Measurements from ENCODE around the gene IL11.
"Not testable (repeated sequence)": the region's sequence is repeated elsewhere in the genome, so short reads cannot be mapped to it uniquely, and the experiment has no call there.

IL11 gene

DNA sequence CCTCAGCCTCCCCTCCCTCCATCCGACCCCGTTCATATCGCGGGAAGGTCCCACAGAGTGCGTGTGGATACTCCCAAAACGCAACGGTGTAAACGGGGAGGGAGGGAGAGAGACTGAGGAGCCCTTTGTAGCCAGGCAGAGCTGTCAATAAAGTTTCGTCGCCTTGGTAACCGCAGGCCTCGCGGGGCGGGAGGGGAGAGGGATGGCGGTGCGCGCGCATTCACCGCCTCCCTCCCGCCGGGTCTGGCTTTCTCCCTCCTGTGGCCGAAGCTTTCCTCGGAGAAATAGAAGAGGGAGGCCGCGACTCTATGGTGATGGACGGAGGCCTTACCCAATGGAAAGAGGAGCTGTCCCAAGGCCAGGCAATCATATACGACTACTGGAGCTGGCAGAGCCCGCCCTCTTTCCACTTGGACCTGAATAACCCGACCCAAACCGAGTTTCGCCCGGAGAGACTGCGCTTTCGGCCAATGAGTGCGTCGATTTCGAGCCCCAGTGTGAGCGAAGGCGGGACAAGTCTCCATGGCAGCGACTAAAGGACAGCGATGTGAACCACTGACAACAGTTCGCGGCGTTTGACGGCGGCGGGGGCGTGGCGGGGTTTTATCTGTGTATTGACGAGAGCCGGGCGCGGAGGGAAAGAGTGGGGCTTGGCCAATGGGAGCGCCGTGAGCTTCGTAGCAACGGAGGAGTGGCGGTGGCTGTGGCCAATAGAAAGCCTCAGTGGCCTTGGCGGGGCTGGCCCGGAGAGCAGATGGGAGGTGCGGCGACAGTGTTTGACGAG, 31.0 kb downstream of the IL11 start, which contains the start of gene KMT5C:
KMT5C (plus strand) TSS at position 772 of the 784 bp plus-strand sequence. CDS start 2,061 bp downstream, outside the sequence.
- DNase-seq: peak; percentile 96 to 100 (median 100)

DNA sequence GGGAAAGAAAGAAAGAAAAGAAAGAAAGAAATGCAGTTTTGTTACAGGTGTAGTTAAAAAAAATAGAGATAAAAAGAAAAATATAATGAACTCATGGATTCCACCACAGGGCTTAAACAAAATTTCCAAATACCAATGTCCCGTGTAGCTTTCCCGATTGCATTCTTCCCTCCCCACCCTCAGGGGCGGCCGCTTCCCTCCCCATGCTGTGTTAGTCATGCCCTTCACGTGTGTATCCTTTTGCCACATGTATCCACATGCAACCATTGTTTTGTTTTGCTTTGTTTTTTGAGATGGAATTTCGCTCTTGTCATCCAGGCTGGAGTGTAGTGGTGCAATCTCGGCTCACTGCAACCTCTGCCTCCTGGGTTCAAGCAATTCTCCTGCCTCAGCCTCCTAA, 34.2 kb downstream of the IL11 start:
- no peak for DNase-seq

DNA sequence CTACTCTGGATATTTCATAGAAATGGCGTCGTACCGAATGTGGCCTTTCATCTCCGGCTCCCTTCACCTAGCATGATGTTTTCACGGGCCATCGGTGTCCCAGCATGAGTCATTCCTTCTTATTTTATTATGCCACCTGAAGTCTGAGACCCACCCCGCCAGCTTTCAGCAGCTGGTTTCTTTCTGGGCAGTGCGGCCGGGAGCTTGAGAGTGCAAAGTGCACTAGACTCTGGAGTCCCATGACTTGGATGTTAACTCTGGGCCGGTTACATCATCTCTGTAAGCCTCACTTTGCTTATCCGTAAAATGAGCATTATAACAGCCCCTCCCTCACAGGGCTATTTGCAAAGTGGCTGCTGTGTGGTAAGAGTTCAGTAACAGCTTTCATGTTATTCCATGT, 36.4 kb downstream of the IL11 start:
- no peak for DNase-seq

DNA sequence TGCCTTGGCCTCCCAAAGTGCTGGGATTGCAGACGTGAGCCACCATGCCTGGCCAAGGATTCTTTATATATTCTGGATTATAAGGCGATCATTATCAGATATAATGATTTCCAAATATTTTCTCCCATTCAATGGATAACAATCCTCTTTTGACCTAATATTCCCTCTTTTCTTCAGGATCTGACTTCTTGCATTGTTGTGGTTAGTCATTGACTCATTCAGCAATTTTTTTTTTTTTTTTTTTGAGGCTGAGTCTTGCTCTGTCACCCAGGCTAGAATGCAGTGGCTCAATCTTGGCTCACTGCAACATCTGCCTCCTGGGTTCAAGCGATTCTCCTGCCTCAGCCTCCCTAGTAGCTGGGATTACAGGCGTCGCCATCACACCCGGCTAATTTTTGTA, 40.5 kb downstream of the IL11 start:
- not testable (repeated sequence) for DNase-seq

DNA sequence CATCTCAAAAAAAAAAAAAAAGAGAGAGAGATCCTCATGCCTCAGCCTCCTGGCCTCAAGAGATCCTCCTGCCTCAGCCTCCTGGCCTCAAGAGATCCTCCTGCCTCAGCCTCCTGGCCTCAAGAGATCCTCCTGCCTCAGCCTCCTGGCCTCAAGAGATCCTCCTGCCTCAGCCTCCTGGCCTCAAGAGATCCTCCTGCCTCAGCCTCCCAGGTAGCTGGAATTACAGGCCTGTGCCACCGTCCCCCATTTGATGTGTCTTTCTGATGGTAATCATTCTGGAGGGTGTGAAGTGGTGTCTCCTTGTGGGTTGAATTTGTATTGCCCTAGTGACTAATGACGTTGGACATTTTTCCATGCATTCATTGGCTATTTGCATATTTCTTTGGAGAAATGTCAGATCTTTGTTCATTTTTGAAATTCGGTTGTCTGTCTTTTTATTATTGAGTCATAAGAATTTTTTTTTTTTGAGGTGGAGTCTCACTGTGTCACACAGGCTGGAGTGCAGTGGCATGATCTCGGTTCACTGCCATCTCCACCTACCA, 41.4 kb downstream of the IL11 start:
- DNase-seq: not testable (repeated sequence)

DNA sequence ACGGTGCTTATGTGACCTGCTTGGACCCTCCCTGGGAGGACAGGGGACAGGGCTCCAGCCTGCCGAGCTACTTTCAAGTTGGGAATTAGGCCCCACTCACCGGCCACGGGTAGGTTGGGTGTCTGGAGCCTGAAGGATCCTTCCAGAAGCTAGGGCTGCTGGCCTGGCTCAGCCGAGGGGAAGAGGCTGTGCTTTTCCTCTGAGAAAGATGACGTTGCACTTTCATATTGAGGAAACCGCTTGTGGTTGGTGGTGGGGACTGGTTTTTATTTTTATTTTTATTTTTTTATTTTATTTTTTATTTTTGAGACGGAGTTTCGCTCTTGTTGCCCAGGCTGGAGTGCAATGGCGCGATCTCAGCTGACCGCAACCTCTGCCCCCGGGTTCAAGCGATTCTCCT, 45.1 kb downstream of the IL11 start, which contains the start of gene TMEM150B:
TMEM150B (minus strand) TSS at position 170 of the 400 bp plus-strand sequence. CDS start 4,305 bp downstream, outside the sequence.
- no peak for DNase-seq

DNA sequence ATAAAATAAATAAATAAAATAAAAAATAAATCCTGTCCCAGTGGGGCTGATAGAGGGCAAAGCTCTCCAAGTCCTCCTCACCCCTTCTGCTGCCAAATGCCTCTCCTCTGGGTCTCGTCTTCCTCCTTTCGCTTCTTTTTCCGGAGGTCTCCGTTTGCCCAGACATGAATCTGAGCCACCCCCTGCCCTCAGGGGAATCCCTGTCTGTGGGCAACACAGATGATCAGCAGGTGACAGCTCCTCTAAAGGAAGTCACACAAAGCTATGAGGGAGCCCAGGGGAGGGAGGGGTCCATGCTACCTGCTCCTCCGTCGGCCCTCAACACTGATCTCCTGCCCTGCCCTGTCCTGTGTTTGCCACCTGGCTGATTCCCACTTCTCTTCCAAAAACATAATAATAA, 45.6 kb downstream of the IL11 start:
- DNase-seq: no peak

DNA sequence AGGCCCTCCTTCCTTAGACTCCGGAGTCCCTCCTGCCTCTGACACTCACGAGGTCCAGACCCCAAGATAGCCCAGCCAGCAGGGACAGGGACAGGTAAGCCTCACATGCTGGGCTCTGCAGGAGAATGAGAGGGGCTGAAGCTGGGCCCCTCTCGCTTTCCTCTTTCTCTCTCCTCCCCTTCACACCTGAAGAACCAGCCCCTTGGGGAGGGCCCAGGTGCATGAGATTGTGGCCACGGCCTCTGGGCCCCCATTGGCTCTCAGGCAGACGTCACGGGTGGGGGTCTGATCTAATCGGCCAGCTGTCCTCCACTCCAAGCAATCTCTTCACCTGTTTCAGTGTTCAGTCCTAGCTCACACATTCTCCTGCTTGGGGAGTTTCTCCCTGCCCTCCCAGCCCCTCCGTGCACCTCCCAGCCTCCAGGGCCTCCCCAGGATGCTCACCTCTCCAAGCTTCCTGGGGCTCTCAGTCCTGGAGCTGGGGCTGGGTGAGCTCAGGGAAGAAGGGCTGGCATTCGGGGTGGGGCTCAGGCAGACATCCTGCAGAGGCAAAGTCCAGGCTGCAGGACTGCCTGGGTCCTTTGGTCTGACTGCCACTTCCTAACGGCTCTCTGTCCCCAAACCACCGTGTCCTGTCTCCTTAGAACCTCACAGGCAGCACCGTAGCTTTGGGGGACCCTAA, 47.9 kb downstream of the IL11 start:
- DNase-seq: no peak

DNA sequence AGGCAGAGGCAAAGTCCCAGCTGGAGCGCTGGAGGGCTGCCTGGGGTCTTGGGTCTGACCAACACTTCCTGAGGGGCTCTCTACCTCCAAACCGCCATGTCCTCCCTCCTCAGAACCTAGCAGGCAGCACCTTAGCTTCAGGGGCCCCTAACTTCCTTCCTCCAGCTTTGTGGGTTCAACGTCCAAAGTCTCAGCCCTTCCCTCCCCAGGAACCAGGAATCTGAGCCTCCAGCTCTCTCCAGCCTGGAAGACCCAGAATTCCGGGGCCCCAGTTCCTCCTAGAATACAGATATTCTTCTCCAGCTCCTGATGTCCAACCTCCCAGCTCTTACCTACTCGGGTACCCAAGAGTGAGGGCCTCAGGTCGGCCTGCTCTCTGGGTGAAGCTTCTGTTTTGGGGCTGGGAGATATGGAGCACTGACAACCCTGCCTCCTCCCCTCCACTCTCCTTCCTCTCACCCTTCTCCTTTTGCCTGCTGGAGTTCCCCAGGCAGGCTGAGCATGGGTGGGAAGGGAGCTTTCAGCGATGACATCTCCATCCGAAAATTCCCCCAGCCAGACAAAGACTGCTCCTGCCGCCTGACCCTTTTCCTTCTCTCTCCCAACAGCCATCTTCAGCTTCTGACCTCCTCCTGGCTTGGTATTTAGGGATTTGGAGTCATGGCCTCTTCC, 48.7 kb downstream of the IL11 start:
- no peak for DNase-seq

DNA sequence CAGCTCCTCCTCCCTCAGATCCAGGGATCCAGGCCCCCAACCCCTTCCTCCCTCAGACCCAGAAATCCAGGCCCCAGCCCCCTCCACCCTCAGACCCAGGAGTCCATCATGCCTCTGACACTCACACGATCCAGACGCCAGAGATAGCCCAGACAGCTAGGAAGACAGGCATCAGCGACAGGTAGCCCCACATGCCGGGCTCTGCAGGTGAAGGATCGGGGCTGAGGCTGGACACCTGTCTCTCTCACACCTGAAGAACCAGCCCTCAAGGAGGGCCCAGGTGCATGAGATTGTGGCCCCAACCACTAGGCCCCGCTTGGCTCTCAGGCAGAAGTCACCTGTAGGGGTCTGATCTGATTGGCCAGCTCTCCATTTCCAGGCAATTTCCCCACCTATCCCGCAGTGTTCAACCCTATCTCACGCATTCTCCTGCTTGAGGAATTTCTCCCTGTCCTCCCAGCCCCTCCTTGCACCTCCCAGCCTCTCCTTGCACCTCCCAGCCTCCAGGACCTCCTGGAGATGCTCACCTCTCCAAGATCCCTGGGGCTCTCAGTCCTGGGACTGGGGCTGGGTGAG, 49.3 kb downstream of the IL11 start:
- DNase-seq: no peak

DNA sequence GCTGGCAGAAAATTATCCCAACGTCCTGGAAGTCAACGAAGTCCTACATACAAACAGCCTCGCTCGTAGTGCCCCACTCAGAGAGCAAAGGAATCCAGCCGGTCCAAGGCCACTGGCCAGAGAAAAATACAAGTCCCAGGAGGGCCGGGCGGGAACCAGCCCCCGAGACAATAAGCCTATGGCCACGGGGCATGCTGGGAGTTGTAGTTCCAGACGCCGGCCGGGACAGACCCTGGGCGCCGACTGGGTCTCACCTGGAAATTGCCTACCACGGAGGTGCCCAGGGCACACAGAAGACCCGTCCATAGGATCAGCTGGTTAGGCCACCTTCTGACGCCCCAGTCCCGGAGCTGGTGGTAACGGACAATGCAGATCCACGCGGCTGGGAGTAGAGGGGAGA, 50.5 kb downstream of the IL11 start:
- DNase-seq: peak in 28 of 51 donors; percentile 7 to 73 (median 34)

DNA sequence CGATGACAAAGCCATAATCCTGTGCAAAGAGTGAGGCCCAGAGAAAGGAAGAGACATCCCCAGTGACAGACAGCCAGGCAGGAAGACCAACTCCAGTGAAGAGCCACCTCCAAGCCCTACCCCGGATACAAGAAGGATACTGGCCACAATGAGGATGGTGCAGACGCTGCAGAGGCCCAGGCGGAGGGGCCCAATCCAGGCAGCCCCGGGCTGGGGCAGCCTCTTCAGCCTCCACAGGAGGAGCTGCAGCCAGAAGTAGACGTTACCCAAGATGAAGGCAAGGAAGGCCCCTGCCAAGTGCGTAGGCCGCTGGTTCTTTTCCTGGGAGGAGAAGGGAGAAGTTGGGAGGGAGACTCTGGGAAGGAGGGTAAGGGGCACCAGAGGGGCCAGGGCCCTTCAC, 53.6 kb downstream of the IL11 start:
- no peak for DNase-seq

DNA sequence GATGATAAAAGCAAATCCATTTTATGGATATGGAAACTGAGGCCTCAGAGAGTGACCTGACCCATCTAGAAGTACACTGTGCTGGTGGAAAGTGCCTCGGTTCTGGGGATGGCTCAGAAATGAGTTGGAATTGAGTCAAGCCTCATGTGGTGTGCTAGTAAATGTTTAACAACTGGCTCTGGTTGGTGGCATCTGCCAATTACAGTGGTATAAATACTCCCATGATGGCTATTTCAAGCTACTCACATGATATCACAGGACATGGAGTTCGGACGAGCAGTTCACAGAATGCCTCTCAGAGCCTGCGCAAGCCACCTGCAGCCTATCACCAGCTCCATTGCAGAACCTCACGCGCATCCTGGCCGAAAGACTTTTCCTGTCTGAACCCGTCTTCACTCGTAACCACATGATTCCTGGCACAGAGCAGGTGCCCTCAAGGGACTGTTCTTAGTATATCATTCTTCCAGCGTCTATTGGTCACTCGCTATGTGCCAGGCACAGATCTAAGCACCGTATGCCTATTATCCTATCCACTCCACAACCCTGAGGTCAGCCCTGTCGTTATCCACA, 54.2 kb downstream of the IL11 start:
- DNase-seq: no peak

DNA sequence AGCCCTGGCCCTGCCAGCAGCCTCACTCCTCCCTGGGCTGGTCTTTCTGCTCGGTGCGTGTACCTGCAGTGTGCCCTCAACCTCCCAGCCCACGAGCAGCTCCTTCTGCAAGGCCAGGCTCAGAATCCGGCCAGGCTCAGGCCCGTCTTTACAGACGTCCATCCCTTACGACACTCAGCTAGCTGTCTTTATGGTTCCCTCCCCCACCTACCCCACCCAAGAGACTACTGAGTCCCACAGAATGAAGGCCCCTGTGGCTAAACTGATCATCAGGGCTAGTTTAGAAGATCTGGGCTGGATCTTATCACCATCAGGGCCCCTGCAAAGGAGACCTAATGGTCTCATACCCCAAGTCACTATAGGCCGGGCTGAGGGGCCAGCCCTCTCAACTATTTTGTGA, 55.9 kb downstream of the IL11 start:
- DNase-seq: no peak

Measured in hypothalamus (tissue), 51 donors.